PC-9 (cell line): Measurements from ENCODE around the gene FANCI.

Source experiments
- EZH2 ChIP-seq: fragments of 200-600 bp; sonication (generic); IDR thresholded peaks from 2 replicates; pipeline ENCODE4 v1.8.0; 2017; ENCODE audit warnings: antibody characterized with exemption, low read depth
- TF ChIP-seq, protein P1 (sequence below): fragments of 200-600 bp; sonication (generic); conservative IDR thresholded peaks from 2 replicates; pipeline ENCODE4 v1.6.1; 2017; ENCODE audit warnings: mixed run types, antibody characterized with exemption, mild to moderate bottlenecking, moderate library complexity

DNA sequence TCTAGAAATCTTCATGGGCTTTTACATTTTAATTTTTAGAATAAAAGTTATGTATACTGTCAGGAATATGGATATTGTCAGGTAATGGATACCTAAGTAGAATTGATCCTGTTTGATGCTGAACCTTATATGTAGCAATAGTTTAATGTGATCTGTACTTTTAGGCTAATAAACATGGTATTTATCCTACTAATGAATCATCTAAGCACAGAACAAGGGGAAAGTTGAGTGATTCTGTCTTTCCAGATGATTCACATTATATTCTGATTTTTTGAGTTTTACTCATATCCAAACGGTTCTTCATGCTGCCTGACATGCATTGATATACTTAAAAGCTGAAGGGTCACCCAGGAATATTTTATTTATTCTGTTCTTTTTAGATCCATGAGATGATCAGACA, 34.5 kb downstream of the FANCI start:
- TF ChIP-seq, protein P1, sequence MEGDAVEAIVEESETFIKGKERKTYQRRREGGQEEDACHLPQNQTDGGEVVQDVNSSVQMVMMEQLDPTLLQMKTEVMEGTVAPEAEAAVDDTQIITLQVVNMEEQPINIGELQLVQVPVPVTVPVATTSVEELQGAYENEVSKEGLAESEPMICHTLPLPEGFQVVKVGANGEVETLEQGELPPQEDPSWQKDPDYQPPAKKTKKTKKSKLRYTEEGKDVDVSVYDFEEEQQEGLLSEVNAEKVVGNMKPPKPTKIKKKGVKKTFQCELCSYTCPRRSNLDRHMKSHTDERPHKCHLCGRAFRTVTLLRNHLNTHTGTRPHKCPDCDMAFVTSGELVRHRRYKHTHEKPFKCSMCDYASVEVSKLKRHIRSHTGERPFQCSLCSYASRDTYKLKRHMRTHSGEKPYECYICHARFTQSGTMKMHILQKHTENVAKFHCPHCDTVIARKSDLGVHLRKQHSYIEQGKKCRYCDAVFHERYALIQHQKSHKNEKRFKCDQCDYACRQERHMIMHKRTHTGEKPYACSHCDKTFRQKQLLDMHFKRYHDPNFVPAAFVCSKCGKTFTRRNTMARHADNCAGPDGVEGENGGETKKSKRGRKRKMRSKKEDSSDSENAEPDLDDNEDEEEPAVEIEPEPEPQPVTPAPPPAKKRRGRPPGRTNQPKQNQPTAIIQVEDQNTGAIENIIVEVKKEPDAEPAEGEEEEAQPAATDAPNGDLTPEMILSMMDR: no peak
- TF ChIP-seq EZH2: no peak
